ENCODE data around the gene TTLL1. TPM values are rescaled to one million over a fixed set of nuclear protein-coding genes. Genes with fewer than 3 reads are reported as not detected.

The TTLL1 gene
- total and polyA plus RNA-seq, 4 donors = 0.50 to 2.2 (median 1.1) TPM

DNA sequence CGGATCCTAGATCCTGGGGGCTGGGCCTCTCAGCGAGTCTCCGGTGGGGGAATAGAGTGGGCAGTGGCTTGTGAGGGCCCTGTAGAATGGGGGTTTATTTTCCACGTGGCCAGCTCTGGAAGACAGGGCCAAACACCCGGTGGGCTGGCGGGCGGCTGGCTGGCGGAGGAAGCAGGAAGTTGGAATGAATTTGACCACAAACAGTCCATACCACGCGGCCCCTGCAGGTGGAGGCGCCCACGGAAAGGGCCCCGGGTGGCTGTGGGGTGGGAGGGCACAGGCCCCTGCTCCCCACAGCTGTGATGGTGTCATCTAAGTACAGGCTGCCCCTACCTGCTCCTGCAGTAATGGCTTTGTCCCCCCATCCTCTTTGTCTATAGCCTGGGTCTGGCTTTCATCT is 38.9 kb upstream of the TTLL1 start:
- Histone ChIP-seq H3K4me1 (ENCODE audit: control insufficient read depth in 4 of 4, insufficient read depth in 4 of 4, low read length in 3 of 4) (peaks cover 0 to 8% (median 4%) of the 10 kb centered on the region in 4 donors), H3K36me3 (ENCODE audit: control insufficient read depth in 4 of 4, insufficient read depth in 3 of 4, low read depth in 1 of 4, low read length in 3 of 4) (peaks cover 0 to 6% (median 1%) of the 10 kb centered on the region in 4 donors), H3K27me3 (ENCODE audit: control insufficient read depth in 4 of 4, insufficient read depth in 4 of 4, low read length in 3 of 4) (no peaks in the 10 kb centered on the region), H3K27ac (ENCODE audit: low read depth in 1 of 2, low read length in 2 of 2) (no peak overlapping the region), H3K9me3 (ENCODE audit: control insufficient read depth in 4 of 4, low read length in 3 of 4) (no peaks in the 10 kb centered on the region), H3K4me3 (ENCODE audit: low read depth in 1 of 3, low read length in 3 of 3) (no peak overlapping the region), H3K9ac (ENCODE audit: low read depth in 1 of 2, low read length in 2 of 2) (no peak overlapping the region)
- WGBS = 70% methylated on average over 13 of the region's 13 CpGs
- no peak for TF ChIP-seq NR2F2 (IDR thresholded peaks at IDR 0.05)
- TF ChIP-seq ATF3 (IDR thresholded peaks at IDR 0.05) = no peak
- no peak for TF ChIP-seq HNF4A (conservative IDR thresholded peaks at IDR 0.05)
- TF ChIP-seq, protein P1, sequence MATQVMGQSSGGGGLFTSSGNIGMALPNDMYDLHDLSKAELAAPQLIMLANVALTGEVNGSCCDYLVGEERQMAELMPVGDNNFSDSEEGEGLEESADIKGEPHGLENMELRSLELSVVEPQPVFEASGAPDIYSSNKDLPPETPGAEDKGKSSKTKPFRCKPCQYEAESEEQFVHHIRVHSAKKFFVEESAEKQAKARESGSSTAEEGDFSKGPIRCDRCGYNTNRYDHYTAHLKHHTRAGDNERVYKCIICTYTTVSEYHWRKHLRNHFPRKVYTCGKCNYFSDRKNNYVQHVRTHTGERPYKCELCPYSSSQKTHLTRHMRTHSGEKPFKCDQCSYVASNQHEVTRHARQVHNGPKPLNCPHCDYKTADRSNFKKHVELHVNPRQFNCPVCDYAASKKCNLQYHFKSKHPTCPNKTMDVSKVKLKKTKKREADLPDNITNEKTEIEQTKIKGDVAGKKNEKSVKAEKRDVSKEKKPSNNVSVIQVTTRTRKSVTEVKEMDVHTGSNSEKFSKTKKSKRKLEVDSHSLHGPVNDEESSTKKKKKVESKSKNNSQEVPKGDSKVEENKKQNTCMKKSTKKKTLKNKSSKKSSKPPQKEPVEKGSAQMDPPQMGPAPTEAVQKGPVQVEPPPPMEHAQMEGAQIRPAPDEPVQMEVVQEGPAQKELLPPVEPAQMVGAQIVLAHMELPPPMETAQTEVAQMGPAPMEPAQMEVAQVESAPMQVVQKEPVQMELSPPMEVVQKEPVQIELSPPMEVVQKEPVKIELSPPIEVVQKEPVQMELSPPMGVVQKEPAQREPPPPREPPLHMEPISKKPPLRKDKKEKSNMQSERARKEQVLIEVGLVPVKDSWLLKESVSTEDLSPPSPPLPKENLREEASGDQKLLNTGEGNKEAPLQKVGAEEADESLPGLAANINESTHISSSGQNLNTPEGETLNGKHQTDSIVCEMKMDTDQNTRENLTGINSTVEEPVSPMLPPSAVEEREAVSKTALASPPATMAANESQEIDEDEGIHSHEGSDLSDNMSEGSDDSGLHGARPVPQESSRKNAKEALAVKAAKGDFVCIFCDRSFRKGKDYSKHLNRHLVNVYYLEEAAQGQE (IDR thresholded peaks at IDR 0.05) = no peak
- TF ChIP-seq RAD21 (IDR thresholded peaks at IDR 0.05) = no peak
- TF ChIP-seq TAF1 (conservative IDR thresholded peaks at IDR 0.05) = no peak
- no peak for TF ChIP-seq FOXA1 (IDR thresholded peaks at IDR 0.05)
- no peak for TF ChIP-seq GABPA (IDR thresholded peaks at IDR 0.05 in 1 of 2, conservative IDR thresholded peaks at IDR 0.05 in 1 of 2)
- TF ChIP-seq MAX (IDR thresholded peaks at IDR 0.05) = no peak
- TF ChIP-seq, protein P2, sequence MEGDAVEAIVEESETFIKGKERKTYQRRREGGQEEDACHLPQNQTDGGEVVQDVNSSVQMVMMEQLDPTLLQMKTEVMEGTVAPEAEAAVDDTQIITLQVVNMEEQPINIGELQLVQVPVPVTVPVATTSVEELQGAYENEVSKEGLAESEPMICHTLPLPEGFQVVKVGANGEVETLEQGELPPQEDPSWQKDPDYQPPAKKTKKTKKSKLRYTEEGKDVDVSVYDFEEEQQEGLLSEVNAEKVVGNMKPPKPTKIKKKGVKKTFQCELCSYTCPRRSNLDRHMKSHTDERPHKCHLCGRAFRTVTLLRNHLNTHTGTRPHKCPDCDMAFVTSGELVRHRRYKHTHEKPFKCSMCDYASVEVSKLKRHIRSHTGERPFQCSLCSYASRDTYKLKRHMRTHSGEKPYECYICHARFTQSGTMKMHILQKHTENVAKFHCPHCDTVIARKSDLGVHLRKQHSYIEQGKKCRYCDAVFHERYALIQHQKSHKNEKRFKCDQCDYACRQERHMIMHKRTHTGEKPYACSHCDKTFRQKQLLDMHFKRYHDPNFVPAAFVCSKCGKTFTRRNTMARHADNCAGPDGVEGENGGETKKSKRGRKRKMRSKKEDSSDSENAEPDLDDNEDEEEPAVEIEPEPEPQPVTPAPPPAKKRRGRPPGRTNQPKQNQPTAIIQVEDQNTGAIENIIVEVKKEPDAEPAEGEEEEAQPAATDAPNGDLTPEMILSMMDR (IDR thresholded peaks at IDR 0.05; ENCODE audit: low read depth, low read length, missing input control) = no peak
- no peak for TF ChIP-seq JUND (IDR thresholded peaks at IDR 0.05)
- no peak for TF ChIP-seq EGR1 (IDR thresholded peaks at IDR 0.05; ENCODE audit: low read depth in 2 of 2)
- TF ChIP-seq YY1 (IDR thresholded peaks at IDR 0.05) = no peak
- TF ChIP-seq HNF4G (IDR thresholded peaks at IDR 0.05) = no peak
- no peak for TF ChIP-seq ZBTB33 (IDR thresholded peaks at IDR 0.05)
- TF ChIP-seq RXRA (IDR thresholded peaks at IDR 0.05) = no peak
- TF ChIP-seq FOXA2 (IDR thresholded peaks at IDR 0.05) = no peak
- no peak for TF ChIP-seq SP1 (IDR thresholded peaks at IDR 0.05)
- no peak for DNase-seq (ENCODE audit: low spot score)

Data from liver (tissue), 9 donors.